HG02884 (cell line): ENCODE data around the gene CLDN14.

ENCODE experiments used
- ATAC-seq: cut with Tn5 transposase; IDR thresholded peaks from one replicate; pipeline ENCODE4 v1.9.1; 2021; ENCODE audit warnings: mild to moderate bottlenecking, moderate library complexity; ENCODE audit not compliant: unreplicated experiment

CLDN14 gene

GRCh38 chr21:36473203-36473602 is 6.7 kb downstream of the CLDN14 start:
- ATAC-seq: no peak

GRCh38 chr21:36472377-36472776 is 7.5 kb downstream of the CLDN14 start:
- no peak for ATAC-seq

- ATAC-seq: peak; percentile 68
Measured at GRCh38 chr21:36471254-36471723, 8.6 kb downstream of the CLDN14 start.

- no peak for ATAC-seq
Measured at GRCh38 chr21:36470294-36470693, 9.6 kb downstream of the CLDN14 start.

- ATAC-seq: no peak
Measured at GRCh38 chr21:36466061-36466511, 13.8 kb downstream of the CLDN14 start.

- no peak for ATAC-seq
Measured at GRCh38 chr21:36465478-36465877, 14.4 kb downstream of the CLDN14 start.

GRCh38 chr21:36464590-36464989 is 15.3 kb downstream of the CLDN14 start:
- ATAC-seq: no peak

GRCh38 chr21:36463991-36464390 is 15.9 kb downstream of the CLDN14 start:
- no peak for ATAC-seq

GRCh38 chr21:36463204-36463603 is 16.7 kb downstream of the CLDN14 start:
- no peak for ATAC-seq

- no peak for ATAC-seq
Measured at GRCh38 chr21:36461918-36462486, 17.9 kb downstream of the CLDN14 start.

- no peak for ATAC-seq
Measured at GRCh38 chr21:36461277-36461917, 18.5 kb downstream of the CLDN14 start.

- ATAC-seq: no peak
Measured at GRCh38 chr21:36460866-36461265, 19.1 kb downstream of the CLDN14 start.

GRCh38 chr21:36459098-36459497 is 20.8 kb downstream of the CLDN14 start:
- no peak for ATAC-seq

GRCh38 chr21:36456729-36457414 is 23.1 kb downstream of the CLDN14 start:
- ATAC-seq: no peak

GRCh38 chr21:36454706-36455105 is 25.2 kb downstream of the CLDN14 start:
- ATAC-seq: no peak

- ATAC-seq: no peak
Measured at GRCh38 chr21:36454093-36454531, 25.8 kb downstream of the CLDN14 start.

GRCh38 chr21:36452281-36452825 is 27.6 kb downstream of the CLDN14 start:
- ATAC-seq: no peak

- ATAC-seq: no peak
Measured at GRCh38 chr21:36451506-36451905, 28.4 kb downstream of the CLDN14 start.

GRCh38 chr21:36450511-36450910 is 29.4 kb downstream of the CLDN14 start:
- no peak for ATAC-seq

GRCh38 chr21:36446301-36446700 is 33.6 kb downstream of the CLDN14 start:
- no peak for ATAC-seq

GRCh38 chr21:36441715-36442114 is 38.2 kb downstream of the CLDN14 start:
- ATAC-seq: no peak

- ATAC-seq: no peak
Measured at GRCh38 chr21:36437745-36438128, 42.2 kb downstream of the CLDN14 start.
